GM20000 (cell line): ENCODE results near the gene IFT122.

Source experiments
- DNase-seq: peaks from one replicate; pipeline ENCODE4 v3.0.0; 2012; ENCODE audit warnings: low spot score
- TF ChIP-seq, protein P1 (sequence below): IDR thresholded peaks from 2 replicates; pipeline ENCODE4 v1.5.1; 2012; ENCODE audit warnings: mild to moderate bottlenecking, control low read depth; ENCODE audit errors: extremely low read depth, missing control alignments

Gene IFT122

DNA sequence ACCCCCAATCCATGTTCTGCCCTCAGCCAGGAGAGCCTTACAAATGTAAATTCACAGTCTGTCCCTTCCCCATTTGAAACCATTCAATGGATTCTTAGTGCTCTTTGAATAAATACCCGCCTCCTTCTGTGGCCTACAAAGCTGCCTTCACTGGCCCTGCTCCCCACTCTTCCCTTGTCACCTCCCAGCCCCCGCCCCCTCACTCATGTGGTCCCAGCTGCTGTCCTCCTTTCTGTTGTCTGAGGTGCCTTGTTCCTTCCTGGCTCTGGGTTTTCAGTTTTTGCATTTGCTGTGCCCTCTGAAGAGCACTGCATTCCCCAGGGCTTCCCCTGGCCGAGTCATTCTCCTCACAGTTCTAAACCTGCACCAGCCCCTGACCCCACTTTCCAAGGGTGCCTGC is 14.8 kb upstream of the IFT122 start:
- TF ChIP-seq, protein P1, sequence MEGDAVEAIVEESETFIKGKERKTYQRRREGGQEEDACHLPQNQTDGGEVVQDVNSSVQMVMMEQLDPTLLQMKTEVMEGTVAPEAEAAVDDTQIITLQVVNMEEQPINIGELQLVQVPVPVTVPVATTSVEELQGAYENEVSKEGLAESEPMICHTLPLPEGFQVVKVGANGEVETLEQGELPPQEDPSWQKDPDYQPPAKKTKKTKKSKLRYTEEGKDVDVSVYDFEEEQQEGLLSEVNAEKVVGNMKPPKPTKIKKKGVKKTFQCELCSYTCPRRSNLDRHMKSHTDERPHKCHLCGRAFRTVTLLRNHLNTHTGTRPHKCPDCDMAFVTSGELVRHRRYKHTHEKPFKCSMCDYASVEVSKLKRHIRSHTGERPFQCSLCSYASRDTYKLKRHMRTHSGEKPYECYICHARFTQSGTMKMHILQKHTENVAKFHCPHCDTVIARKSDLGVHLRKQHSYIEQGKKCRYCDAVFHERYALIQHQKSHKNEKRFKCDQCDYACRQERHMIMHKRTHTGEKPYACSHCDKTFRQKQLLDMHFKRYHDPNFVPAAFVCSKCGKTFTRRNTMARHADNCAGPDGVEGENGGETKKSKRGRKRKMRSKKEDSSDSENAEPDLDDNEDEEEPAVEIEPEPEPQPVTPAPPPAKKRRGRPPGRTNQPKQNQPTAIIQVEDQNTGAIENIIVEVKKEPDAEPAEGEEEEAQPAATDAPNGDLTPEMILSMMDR, result no peak
- no peak for DNase-seq

DNA sequence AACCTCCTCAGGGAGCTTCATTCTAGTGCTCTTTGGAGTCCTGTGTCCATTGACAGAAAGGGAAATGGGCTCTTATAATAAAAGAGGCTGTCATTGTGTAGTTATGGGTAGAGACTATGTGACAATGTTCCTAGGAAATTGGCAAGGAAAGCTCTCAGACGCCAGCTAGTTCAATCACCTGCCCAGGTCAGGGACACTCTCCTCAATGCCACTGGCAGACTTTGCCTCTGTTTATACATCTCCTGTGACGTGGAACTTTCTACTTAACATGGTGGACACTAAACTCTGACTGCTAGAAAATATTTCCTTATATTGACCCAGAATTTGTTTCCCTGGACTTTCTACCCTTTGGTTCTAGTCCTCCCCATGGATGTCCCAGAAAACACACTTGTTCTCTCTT is 14.4 kb upstream of the IFT122 start:
- no peak for DNase-seq
- TF ChIP-seq, protein P1, result no peak

DNA sequence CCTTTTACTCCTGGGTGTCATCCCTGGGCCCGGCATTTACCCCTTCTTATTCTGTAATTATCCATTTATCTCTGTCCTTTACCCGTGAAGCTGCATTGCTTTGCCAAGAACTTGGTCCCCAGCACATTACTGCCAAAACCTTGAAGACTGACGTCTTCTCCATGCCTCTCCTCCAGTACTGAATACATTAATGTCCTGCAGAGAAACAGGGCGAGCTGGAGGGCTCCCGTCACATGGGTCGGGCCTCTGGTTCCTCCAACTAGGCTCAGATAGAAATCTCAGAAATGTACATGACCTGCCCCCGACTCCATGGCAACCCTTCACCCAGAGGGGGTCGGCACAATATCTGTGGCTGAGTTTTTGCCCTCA is 12.0 kb upstream of the IFT122 start:
- DNase-seq, result no peak
- TF ChIP-seq, protein P1, result no peak

DNA sequence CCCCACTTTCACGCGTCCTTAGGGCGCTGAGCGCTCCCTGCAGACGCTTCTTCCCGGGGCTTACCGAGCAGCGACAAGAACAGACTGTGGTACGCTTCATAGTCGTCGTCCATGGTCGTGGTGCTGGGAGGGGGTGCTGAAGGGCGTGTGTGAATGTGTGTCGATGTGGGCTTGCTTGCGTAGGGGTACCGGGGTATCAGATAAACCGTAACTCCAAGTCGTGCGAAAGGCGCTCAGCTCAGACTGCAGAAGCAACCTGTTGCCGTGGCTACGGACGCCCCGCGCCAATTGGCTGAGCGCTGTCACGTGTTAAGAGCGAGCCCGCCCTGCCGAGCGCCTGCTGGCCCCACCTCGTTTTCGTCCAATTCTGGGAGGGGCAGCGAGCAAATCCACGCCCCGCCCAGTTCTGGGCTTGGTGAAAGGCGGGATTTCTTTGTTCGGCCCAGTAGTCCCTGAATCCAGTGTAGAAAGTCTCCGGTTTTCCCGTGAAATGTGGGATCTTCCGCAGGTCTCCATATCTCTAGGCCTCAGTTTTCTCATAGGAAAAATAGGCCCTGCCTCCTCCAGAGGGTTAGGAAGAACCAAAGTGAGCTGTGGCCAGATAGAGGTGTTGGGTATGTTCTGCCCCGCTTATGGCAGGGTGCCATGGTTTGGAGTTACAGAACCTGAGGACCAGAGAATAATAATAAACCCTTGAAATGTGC is 11.5 kb upstream of the IFT122 start, which contains the start of gene EFCAB12:
Gene EFCAB12 (minus strand): TSS at position 261 of the 704 bp plus-strand sequence. CDS start 148 bp downstream, at position 113.
- TF ChIP-seq, protein P1, result no peak
- peak; percentile 79 for DNase-seq

DNA sequence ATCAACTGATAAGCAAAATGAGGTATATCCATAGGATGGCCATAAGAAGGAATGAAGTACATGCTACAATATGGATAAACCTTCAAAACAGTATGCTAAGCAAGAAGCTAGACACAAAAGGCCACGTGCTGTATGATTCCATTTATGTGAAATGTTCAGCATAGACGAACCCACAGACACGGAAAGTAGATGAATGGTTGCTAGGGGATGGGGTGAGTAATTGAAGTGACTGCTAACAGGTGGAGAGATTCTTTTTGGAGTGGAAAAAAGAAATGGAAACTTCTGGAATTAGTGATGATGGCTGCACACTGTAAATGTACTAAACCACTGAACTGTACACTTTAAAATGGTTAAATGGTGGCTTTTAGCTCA is 11.0 kb upstream of the IFT122 start:
- TF ChIP-seq, protein P1, result no peak
- DNase-seq, result no peak

DNA sequence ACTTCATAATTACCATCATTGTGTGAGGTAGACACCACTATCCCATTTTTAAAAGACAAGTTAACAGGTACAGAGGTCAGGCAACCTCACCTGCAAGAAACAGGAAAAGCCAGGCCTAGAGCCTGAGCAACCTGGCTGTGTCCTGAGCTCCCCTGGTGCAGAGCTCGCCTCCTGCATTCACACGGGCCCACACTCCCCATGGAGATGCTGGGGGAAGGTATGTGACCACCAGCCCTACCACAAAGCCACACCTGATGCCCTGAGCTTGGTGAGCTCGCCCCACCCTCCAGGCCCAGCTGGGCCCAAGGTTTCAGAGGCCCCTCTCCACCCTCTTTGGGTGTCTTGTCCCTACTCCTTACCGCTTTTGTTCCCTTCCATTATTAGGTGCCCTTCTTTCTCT is 10.4 kb upstream of the IFT122 start:
- DNase-seq, result no peak
- TF ChIP-seq, protein P1, result no peak

DNA sequence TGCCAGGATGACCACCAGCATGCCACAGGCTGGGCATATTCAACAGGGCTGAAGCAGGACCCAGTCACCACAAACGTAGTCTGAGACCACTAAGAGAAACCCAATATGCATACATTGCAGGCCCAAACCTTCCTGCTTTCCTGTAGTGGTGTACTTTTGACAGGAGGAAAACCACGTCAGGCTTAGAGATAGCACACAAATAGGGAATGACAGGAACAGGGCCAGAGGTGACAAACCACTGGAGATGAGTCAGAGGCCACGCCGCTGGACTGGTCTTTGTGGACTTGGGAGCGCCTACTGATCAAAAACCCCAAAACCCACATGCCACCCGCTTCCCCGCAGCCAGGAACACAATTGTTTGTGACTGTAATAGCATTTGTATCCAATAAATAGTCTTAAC is 8.0 kb upstream of the IFT122 start:
- TF ChIP-seq, protein P1, result no peak
- no peak for DNase-seq
